ENCODE results near the gene KCNF1.
A peak's percentile ranks its signal among the peaks of the same experiment; 100 is the strongest.

Gene KCNF1

GRCh38 chr2:10895231-10895630 is 16.5 kb upstream of the KCNF1 start:
- Histone ChIP-seq H4K20me1 (ENCODE audit: insufficient read depth, low read length) (no peaks in the 10 kb centered on the region), H3K4me3 (ENCODE audit: low read length) (no peak overlapping the region), H3K9ac (ENCODE audit: low read length) (no peak overlapping the region), H3K4me2 (ENCODE audit: low read depth, low read length) (no peak overlapping the region), H3K27ac (ENCODE audit: low read length) (no peak overlapping the region), H3K36me3 (replicated peaks; ENCODE audit: insufficient read depth, low read length) (no peaks in the 10 kb centered on the region), H3K9me3 (replicated peaks; ENCODE audit: insufficient read depth, low read length) (no peaks in the 10 kb centered on the region), H3K4me1 (ENCODE audit: low read length) (no peaks in the 10 kb centered on the region), H3F3A (ENCODE audit: insufficient read depth, low read length) (no peaks in the 10 kb centered on the region), H2AFZ (ENCODE audit: low read length) (no peak overlapping the region), H3K9me2 (replicated peaks; ENCODE audit: insufficient read depth, low read length) (no peaks in the 10 kb centered on the region), H3K27me3 (replicated peaks; ENCODE audit: insufficient read depth, low read length) (no peaks in the 10 kb centered on the region), H3K79me2 (ENCODE audit: low read length) (no peaks in the 10 kb centered on the region)
- DNase-seq = no peak
- no peak for TF ChIP-seq EZH2 (optimal IDR thresholded peaks at IDR 0.05; ENCODE audit: low read depth, low read length)
- no peak for TF ChIP-seq EZH2phosphoT487 (IDR thresholded peaks at IDR 0.05; ENCODE audit: low read length)
- no peak for TF ChIP-seq CTCF (IDR thresholded peaks at IDR 0.05; ENCODE audit: low read length)

GRCh38 chr2:10897956-10898355 is 13.8 kb upstream of the KCNF1 start:
- no peaks in the 10 kb centered on the region for H3K79me2 ChIP-seq (ENCODE audit: low read length)

GRCh38 chr2:10900216-10901109 is 11.3 kb upstream of the KCNF1 start:
- Histone ChIP-seq H3K36me3 (replicated peaks; ENCODE audit: insufficient read depth, low read length) (no peaks in the 10 kb centered on the region), H3K4me1 (ENCODE audit: low read length) (no peaks in the 10 kb centered on the region), H2AFZ (ENCODE audit: low read length) (no peak overlapping the region), H3K9me2 (replicated peaks; ENCODE audit: insufficient read depth, low read length) (no peaks in the 10 kb centered on the region), H4K20me1 (ENCODE audit: insufficient read depth, low read length) (no peaks in the 10 kb centered on the region), H3F3A (ENCODE audit: insufficient read depth, low read length) (no peaks in the 10 kb centered on the region), H3K27ac (ENCODE audit: low read length) (no peak overlapping the region), H3K79me2 (ENCODE audit: low read length) (no peaks in the 10 kb centered on the region), H3K27me3 (replicated peaks; ENCODE audit: insufficient read depth, low read length) (no peaks in the 10 kb centered on the region), H3K4me3 (ENCODE audit: low read length) (no peak overlapping the region), H3K4me2 (ENCODE audit: low read depth, low read length) (no peak overlapping the region), H3K9ac (ENCODE audit: low read length) (no peak overlapping the region), H3K9me3 (replicated peaks; ENCODE audit: insufficient read depth, low read length) (no peaks in the 10 kb centered on the region)
- TF ChIP-seq CTCF (IDR thresholded peaks at IDR 0.05; ENCODE audit: low read length) (peak; percentile 30), EZH2phosphoT487 (IDR thresholded peaks at IDR 0.05; ENCODE audit: low read length) (no peak), EZH2 (optimal IDR thresholded peaks at IDR 0.05; ENCODE audit: low read depth, low read length) (no peak)
- no peak for DNase-seq

More at GRCh38 chr2:10897956-10898355, 13.8 kb upstream of the KCNF1 start:
- Histone ChIP-seq H2AFZ (ENCODE audit: low read length) (no peak overlapping the region), H3K27ac (ENCODE audit: low read length) (no peak overlapping the region), H3K36me3 (replicated peaks; ENCODE audit: insufficient read depth, low read length) (no peaks in the 10 kb centered on the region), H3K9me3 (replicated peaks; ENCODE audit: insufficient read depth, low read length) (no peaks in the 10 kb centered on the region), H4K20me1 (ENCODE audit: insufficient read depth, low read length) (no peaks in the 10 kb centered on the region), H3K4me3 (ENCODE audit: low read length) (no peak overlapping the region), H3K4me2 (ENCODE audit: low read depth, low read length) (no peak overlapping the region), H3K9ac (ENCODE audit: low read length) (no peak overlapping the region), H3K4me1 (ENCODE audit: low read length) (no peaks in the 10 kb centered on the region), H3K27me3 (replicated peaks; ENCODE audit: insufficient read depth, low read length) (no peaks in the 10 kb centered on the region), H3K9me2 (replicated peaks; ENCODE audit: insufficient read depth, low read length) (no peaks in the 10 kb centered on the region), H3F3A (ENCODE audit: insufficient read depth, low read length) (no peaks in the 10 kb centered on the region)
- no peak for DNase-seq
- no peak for TF ChIP-seq CTCF (IDR thresholded peaks at IDR 0.05; ENCODE audit: low read length)
- TF ChIP-seq EZH2phosphoT487 (IDR thresholded peaks at IDR 0.05; ENCODE audit: low read length) = no peak
- TF ChIP-seq EZH2 (optimal IDR thresholded peaks at IDR 0.05; ENCODE audit: low read depth, low read length) = no peak
